Ovary (tissue), 3 donors: ENCODE data around the gene MEGF8.

Source experiments
- EP300 ChIP-seq: sonication (generic); formaldehyde crosslinking; IDR thresholded peaks from one replicate; pipeline ENCODE4 v1.6.1; 2017; ENCODE audit warnings: antibody characterized with exemption
- POLR2A ChIP-seq: fragments of 450-650 bp; IDR thresholded peaks from one replicate; pipeline ENCODE4 v1.6.1; 2017; ENCODE audit warnings: antibody characterized with exemption, mild to moderate bottlenecking, moderate library complexity
- TF ChIP-seq, protein P1 (sequence below), 3 donors: fragments of 450-650 bp in 2 of 3; fragments of 200-600 bp in 1 of 3; IDR thresholded peaks; one replicate each; pipeline versions ENCODE4 v1.5.1 to v1.8.0; 2016 to 2022; ENCODE audit warnings: antibody characterized with exemption in 3 of 3, mild to moderate bottlenecking in 1 of 3
- donor health status: DM: no; HTN: no; CAD: no.

GRCh38 chr19:42380155-42380554 lies 54.7 kb downstream of the MEGF8 start:
- TF ChIP-seq, protein P1, sequence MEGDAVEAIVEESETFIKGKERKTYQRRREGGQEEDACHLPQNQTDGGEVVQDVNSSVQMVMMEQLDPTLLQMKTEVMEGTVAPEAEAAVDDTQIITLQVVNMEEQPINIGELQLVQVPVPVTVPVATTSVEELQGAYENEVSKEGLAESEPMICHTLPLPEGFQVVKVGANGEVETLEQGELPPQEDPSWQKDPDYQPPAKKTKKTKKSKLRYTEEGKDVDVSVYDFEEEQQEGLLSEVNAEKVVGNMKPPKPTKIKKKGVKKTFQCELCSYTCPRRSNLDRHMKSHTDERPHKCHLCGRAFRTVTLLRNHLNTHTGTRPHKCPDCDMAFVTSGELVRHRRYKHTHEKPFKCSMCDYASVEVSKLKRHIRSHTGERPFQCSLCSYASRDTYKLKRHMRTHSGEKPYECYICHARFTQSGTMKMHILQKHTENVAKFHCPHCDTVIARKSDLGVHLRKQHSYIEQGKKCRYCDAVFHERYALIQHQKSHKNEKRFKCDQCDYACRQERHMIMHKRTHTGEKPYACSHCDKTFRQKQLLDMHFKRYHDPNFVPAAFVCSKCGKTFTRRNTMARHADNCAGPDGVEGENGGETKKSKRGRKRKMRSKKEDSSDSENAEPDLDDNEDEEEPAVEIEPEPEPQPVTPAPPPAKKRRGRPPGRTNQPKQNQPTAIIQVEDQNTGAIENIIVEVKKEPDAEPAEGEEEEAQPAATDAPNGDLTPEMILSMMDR (IDR thresholded peaks at IDR 0.05): no peak
- TF ChIP-seq POLR2A (no peak), EP300 (no peak)
